CD8-positive, alpha-beta memory T cell (primary cell): ENCODE measurements around the gene LYST. TPM values are rescaled to one million over a fixed set of nuclear protein-coding genes. Genes with fewer than 3 reads are reported as not detected.

Source experiments
- CTCF ChIA-PET: fragments of 350-600 bp; sonication (Branson Sonifier 250); formaldehyde crosslinking; loops from one replicate; lab custom pipeline; 2021; ENCODE audit warnings: antibody characterized with exemption; lab: Charles Lee
- POLR2A ChIA-PET: fragments of 350-600 bp; sonication (Branson Sonifier 250); formaldehyde crosslinking; loops from one replicate; lab custom pipeline; 2021; ENCODE audit warnings: antibody characterized with exemption; lab: Charles Lee
- DNase-seq, 5 donors: peaks; one replicate each; pipeline versions ENCODE4 v3.0.0 to v3.0.0-alpha.2; 2020 to 2022; ENCODE audit warnings: mixed read lengths in 1 of 5
- H3K27ac ChIP-seq: one replicate; pipeline ENCODE4 v1.7.0; 2013; ENCODE audit warnings: low read depth, mild to moderate bottlenecking, low read length, moderate library complexity
- H3K27me3 ChIP-seq: 2 replicates; pipeline ENCODE4 v1.7.0; 2013; ENCODE audit warnings: low read length, mild to moderate bottlenecking; ENCODE audit not compliant: insufficient read depth, poor library complexity, severe bottlenecking
- H3K36me3 ChIP-seq: 2 replicates; pipeline ENCODE4 v1.7.0; 2013; ENCODE audit warnings: mild to moderate bottlenecking, low read length, moderate library complexity; ENCODE audit not compliant: insufficient read depth
- H3K4me1 ChIP-seq: 2 replicates; pipeline ENCODE4 v1.7.0; 2013; ENCODE audit warnings: mild to moderate bottlenecking, low read length, moderate library complexity; ENCODE audit not compliant: insufficient read depth
- H3K4me3 ChIP-seq: 2 replicates; pipeline ENCODE4 v1.7.0; 2013; ENCODE audit warnings: mild to moderate bottlenecking, low read length
- H3K9me3 ChIP-seq: 2 replicates; pipeline ENCODE4 v1.7.0; 2013; ENCODE audit warnings: mild to moderate bottlenecking, low read length
- H3K27ac Mint-ChIP-seq, 8 donors: one replicate each; pipeline ENCODE4 v1.8.0; 2020 to 2021; ENCODE audit warnings: mixed read lengths in 8 of 8, mild to moderate bottlenecking in 6 of 8, inconsistent platforms in 3 of 8, moderate library complexity in 3 of 8
- H3K27me3 Mint-ChIP-seq, 2 donors: one replicate each; pipeline ENCODE4 v1.8.0; 2020 to 2021; ENCODE audit warnings: mixed read lengths in 2 of 2, mild to moderate bottlenecking in 1 of 2, moderate library complexity in 1 of 2
- H3K36me3 Mint-ChIP-seq, 3 donors: one replicate each; pipeline ENCODE4 v1.8.0; 2020 to 2021; ENCODE audit warnings: mixed read lengths in 3 of 3, inconsistent platforms in 1 of 3, mild to moderate bottlenecking in 1 of 3
- H3K4me1 Mint-ChIP-seq, 3 donors: one replicate each; pipeline ENCODE4 v1.8.0; 2020 to 2021; ENCODE audit warnings: mixed read lengths in 3 of 3, inconsistent platforms in 1 of 3, mild to moderate bottlenecking in 1 of 3
- H3K4me3 Mint-ChIP-seq, 7 donors: one replicate each; pipeline ENCODE4 v1.8.0; 2020 to 2021; ENCODE audit warnings: mixed read lengths in 7 of 7, mild to moderate bottlenecking in 6 of 7, moderate library complexity in 4 of 7, inconsistent platforms in 2 of 7
- H3K9me3 Mint-ChIP-seq, 5 donors: one replicate each; pipeline ENCODE4 v1.8.0; 2020 to 2022; ENCODE audit warnings: mixed read lengths in 5 of 5, mild to moderate bottlenecking in 3 of 5, moderate library complexity in 2 of 5, inconsistent platforms in 1 of 5
- polyA plus RNA-seq: library from polyadenylated mRNA; unstranded; fragments of 300-500 nt; fragmentation: Illumina TruSeq; gene quantifications from one replicate; pipeline ENCODE4 v1.2.3, GENCODE V29; 2021
- total RNA-seq, 2 experiments: library from RNA; stranded (reverse); gene quantifications; one replicate each; pipeline ENCODE4 v1.2.3, GENCODE V29; 2021

Gene LYST
- total and polyA plus RNA-seq, 3 experiments from 2014 or later, result 24.1 to 79.9 (median 76.9) TPM

DNA sequence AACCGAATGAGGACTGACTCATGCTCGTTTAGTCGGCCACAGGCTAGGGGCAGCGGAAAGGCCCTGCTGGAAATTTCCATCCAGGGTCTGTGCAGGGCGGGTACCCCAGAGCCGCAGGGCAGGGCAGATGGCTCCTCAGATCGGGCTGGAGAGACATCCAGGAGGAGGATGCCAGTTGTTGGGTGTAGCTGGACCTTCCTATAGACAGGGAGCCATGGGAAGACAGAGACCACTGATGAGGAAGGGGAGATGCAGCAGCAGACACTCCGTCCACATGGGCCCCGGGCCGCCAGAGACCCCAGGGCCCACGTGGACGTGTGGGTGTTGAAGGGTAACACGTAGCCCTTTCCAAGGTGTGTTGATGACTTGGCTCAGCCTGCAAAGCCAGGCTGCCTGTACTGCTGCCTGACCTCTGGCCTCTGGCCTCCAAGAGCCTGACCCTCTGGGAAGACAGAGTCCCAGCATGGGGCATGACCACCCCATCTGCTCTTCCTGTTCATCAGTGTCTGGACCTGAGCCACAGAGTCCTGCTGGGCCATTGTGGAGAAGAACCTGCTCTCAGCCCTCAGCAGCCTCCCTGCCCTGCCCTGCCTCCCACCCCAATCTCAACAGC is 221.9 kb downstream of the LYST start:
- POLR2A ChIA-PET, result interaction anchor here (0.7 kb wide), 1 partner anchor 86 kb away, joined by 8 read pairs; no protein-coding TSS in a partner anchor
- H3K27me3 Mint-ChIP-seq, result peaks cover 18 to 22% of the 10 kb centered on the region in 2 donors
- peaks cover 27 to 41% (median 39%) of the 10 kb centered on the region in 3 donors for H3K4me1 Mint-ChIP-seq
- H3K27ac Mint-ChIP-seq, result peak overlapping the region in 4 of 8 donors; percentile 25 to 67 (median 52)
- Histone ChIP-seq H3K27ac (no peak overlapping the region), H3K9me3 (no peaks in the 10 kb centered on the region), H3K27me3 (peaks cover 23% of the 10 kb centered on the region), H3K4me3 (no peak overlapping the region), H3K4me1 (peaks cover 30% of the 10 kb centered on the region), H3K36me3 (no peaks in the 10 kb centered on the region)
- no peak for DNase-seq
- H3K4me3 Mint-ChIP-seq, result peak overlapping the region in 1 of 7 donors; percentile 53
- no peaks in the 10 kb centered on the region for H3K9me3 Mint-ChIP-seq
- peaks cover 0 to 4% (median 3%) of the 10 kb centered on the region in 3 donors for H3K36me3 Mint-ChIP-seq
- CTCF ChIA-PET, result interaction anchor here (0.7 kb wide), 1 partner anchor 955 kb away, joined by 3 read pairs; no protein-coding TSS in a partner anchor

- H3K27me3 ChIP-seq, result peaks cover 22% of the 10 kb centered on the region
- Mint-ChIP-seq H3K27ac (peak overlapping the region in 5 of 8 donors; percentile 44 to 94 (median 79)), H3K36me3 (peaks cover 0 to 4% (median 3%) of the 10 kb centered on the region in 3 donors), H3K27me3 (peaks cover 18 to 21% of the 10 kb centered on the region in 2 donors), H3K4me1 (peaks cover 27 to 40% (median 38%) of the 10 kb centered on the region in 3 donors), H3K9me3 (no peaks in the 10 kb centered on the region), H3K4me3 (peak overlapping the region in 3 of 7 donors; percentile 7 to 53 (median 17))
- POLR2A ChIA-PET, result no interaction called here
- CTCF ChIA-PET, result no interaction called here
- H3K4me3 ChIP-seq, result no peak overlapping the region
- H3K4me1 ChIP-seq, result peaks cover 27% of the 10 kb centered on the region
- no peak for DNase-seq
- no peaks in the 10 kb centered on the region for H3K9me3 ChIP-seq
- no peak overlapping the region for H3K27ac ChIP-seq
- H3K36me3 ChIP-seq, result no peaks in the 10 kb centered on the region
These were observed 222.6 kb downstream of the LYST start for GRCh38 chr1:235643837-235644692.

DNA sequence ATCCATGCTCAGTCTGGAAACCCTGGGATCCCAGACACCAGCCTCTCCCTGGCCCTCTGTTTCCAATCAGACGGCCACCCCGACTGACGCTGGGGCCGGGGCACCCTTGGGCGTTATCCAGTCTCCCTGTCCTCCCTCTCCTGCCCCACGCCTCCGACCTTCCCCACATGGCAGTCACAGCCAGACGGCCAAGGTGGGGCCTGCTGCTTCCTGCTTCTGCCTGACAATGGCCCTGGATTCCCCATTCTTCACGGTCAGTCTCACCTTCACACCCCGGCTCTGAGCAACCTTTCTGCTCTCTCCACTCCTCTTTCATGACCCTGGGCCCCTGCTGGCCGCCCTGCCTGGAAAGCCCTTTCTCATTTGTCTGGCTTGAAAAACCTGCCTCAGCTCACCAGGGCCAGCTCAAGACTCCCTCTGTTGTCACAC is 223.7 kb downstream of the LYST start:
- POLR2A ChIA-PET, result no interaction called here
- Histone ChIP-seq H3K4me3 (no peak overlapping the region), H3K27me3 (peaks cover 11% of the 10 kb centered on the region), H3K9me3 (no peaks in the 10 kb centered on the region), H3K4me1 (peaks cover 19% of the 10 kb centered on the region), H3K36me3 (no peaks in the 10 kb centered on the region), H3K27ac (peak overlapping the region; percentile 67)
- Mint-ChIP-seq H3K4me1 (peaks cover 21 to 33% (median 28%) of the 10 kb centered on the region in 3 donors), H3K27ac (peak overlapping the region; percentile 76 to 98 (median 94)), H3K9me3 (no peaks in the 10 kb centered on the region), H3K27me3 (peaks cover 7 to 11% of the 10 kb centered on the region in 2 donors), H3K36me3 (peaks cover 0 to 3% (median 0%) of the 10 kb centered on the region in 3 donors), H3K4me3 (peak overlapping the region; percentile 36 to 91 (median 86))
- CTCF ChIA-PET, result interaction anchor here (1.4 kb wide), 1 partner anchor 41 kb away, joined by 4 read pairs; no protein-coding TSS in a partner anchor
- no peak for DNase-seq

GRCh38 chr1:235642011-235642942 is 224.4 kb downstream of the LYST start:
- ChIA-PET POLR2A (interaction anchor here (2.0 kb wide), 1 partner anchor 138 kb away, joined by 6 read pairs; the partner anchor contains the start of gene B3GALNT2), CTCF (interaction anchor here (1.4 kb wide), 1 partner anchor 40 kb away, joined by 4 read pairs; no protein-coding TSS in a partner anchor)
- peaks cover 21 to 33% (median 28%) of the 10 kb centered on the region in 3 donors for H3K4me1 Mint-ChIP-seq
- peak; percentile 49 to 86 (median 54) for DNase-seq
- peak overlapping the region; percentile 55 for H3K4me3 ChIP-seq
- peaks cover 9% of the 10 kb centered on the region for H3K27me3 ChIP-seq
- H3K9me3 Mint-ChIP-seq, result no peaks in the 10 kb centered on the region
- H3K9me3 ChIP-seq, result no peaks in the 10 kb centered on the region
- H3K4me1 ChIP-seq, result peaks cover 19% of the 10 kb centered on the region
- H3K27ac Mint-ChIP-seq, result peak overlapping the region; percentile 76 to 98 (median 94)
- H3K27me3 Mint-ChIP-seq, result peaks cover 6 to 7% of the 10 kb centered on the region in 2 donors
- H3K36me3 ChIP-seq, result no peaks in the 10 kb centered on the region
- H3K36me3 Mint-ChIP-seq, result peaks cover 0 to 3% (median 0%) of the 10 kb centered on the region in 3 donors
- H3K4me3 Mint-ChIP-seq, result peak overlapping the region; percentile 53 to 91 (median 86)
- peak overlapping the region; percentile 67 for H3K27ac ChIP-seq

- no peak for DNase-seq
- POLR2A ChIA-PET, result interaction anchor here (2.0 kb wide), 1 partner anchor 136 kb away, joined by 6 read pairs; the partner anchor contains the start of gene B3GALNT2
- peaks cover 0 to 3% (median 0%) of the 10 kb centered on the region in 3 donors for H3K36me3 Mint-ChIP-seq
- no peaks in the 10 kb centered on the region for H3K9me3 Mint-ChIP-seq
- Histone ChIP-seq H3K4me3 (no peak overlapping the region), H3K27me3 (no peaks in the 10 kb centered on the region), H3K36me3 (no peaks in the 10 kb centered on the region), H3K4me1 (peaks cover 19% of the 10 kb centered on the region), H3K27ac (no peak overlapping the region), H3K9me3 (no peaks in the 10 kb centered on the region)
- peaks cover 21 to 33% (median 28%) of the 10 kb centered on the region in 3 donors for H3K4me1 Mint-ChIP-seq
- H3K4me3 Mint-ChIP-seq, result peak overlapping the region in 4 of 7 donors; percentile 37 to 50 (median 43)
- peaks cover 0 to 5% of the 10 kb centered on the region in 2 donors for H3K27me3 Mint-ChIP-seq
- CTCF ChIA-PET, result no interaction called here
- peak overlapping the region in 1 of 8 donors; percentile 20 for H3K27ac Mint-ChIP-seq
These were observed 226.1 kb downstream of the LYST start for GRCh38 chr1:235640580-235640979.

DNA sequence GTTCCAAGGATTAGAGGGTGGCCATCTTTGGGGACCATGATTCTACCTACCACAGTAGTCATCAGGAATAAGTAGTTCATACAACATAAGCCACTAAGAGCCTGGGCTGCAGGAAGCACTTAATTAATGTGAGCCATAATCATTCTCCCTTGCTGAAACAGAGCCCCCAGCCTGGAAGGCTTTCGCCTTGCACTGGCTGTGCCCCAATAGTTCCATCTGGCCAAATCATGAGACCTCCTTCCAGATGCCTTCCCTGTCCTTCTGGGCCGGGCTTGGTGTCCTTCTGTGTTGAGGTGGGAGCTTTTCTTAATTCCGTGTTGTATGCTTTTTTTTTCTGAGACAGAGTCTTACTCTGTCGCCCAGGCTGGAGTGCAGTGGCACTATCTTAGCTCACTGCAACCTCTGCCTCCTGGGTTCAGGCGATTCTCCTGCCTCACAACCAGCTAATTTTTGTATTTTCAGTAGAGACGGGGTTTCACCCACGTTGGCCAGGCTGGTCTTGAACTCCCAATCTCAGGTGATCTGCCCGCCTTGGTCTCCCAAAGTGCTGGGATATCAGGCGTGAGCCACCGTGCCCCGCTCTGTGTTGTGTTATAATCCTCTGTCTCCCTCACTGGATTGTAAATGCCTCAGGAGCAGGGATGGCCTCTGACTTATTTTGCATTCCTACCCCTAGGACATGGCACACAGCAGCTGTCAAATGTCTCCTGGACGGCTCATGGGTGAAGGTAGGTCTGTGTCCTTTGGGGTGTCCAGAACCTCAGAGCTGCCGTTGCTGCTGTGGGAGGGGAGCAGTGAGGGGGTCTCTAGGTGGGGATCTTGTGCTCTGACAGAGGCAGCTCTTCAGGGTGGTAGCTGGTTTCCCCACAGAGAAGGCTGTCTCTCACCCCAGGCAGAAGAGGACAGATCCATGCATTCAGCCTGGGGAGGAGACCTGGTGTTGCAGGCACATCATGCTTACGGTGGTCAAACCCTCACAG is 227.2 kb downstream of the LYST start:
- DNase-seq, result no peak
- Histone ChIP-seq H3K4me1 (peaks cover 19% of the 10 kb centered on the region), H3K27ac (no peak overlapping the region), H3K36me3 (no peaks in the 10 kb centered on the region), H3K4me3 (no peak overlapping the region), H3K9me3 (no peaks in the 10 kb centered on the region), H3K27me3 (no peaks in the 10 kb centered on the region)
- ChIA-PET POLR2A (no interaction called here), CTCF (no interaction called here)
- H3K36me3 Mint-ChIP-seq, result peaks cover 0 to 3% (median 0%) of the 10 kb centered on the region in 3 donors
- peaks cover 21 to 30% (median 28%) of the 10 kb centered on the region in 3 donors for H3K4me1 Mint-ChIP-seq
- no peaks in the 10 kb centered on the region for H3K9me3 Mint-ChIP-seq
- H3K4me3 Mint-ChIP-seq, result no peak overlapping the region
- peaks cover 0 to 2% of the 10 kb centered on the region in 2 donors for H3K27me3 Mint-ChIP-seq
- peak overlapping the region in 1 of 8 donors; percentile 81 for H3K27ac Mint-ChIP-seq
